Small intestine (tissue), 7 donors: Measurements from ENCODE around the gene DNAJA2. TPM values are rescaled to one million over a fixed set of nuclear protein-coding genes. Genes with fewer than 3 reads are reported as not detected.

ENCODE experiments used
- DNase-seq, 2 donors: peaks; one replicate each; pipeline versions ENCODE4 v3.0.0 to v3.0.0-alpha.2; 2013
- FAIRE-seq: peaks from 2 replicates; lab custom pipeline; 2012; peaks lifted over from hg19 to GRCh38; lab: Jason Lieb, UNC
- H3K27ac ChIP-seq, 3 donors: one replicate each; pipeline ENCODE4 v1.5.1; 2013; ENCODE audit warnings: low read length in 2 of 3, mild to moderate bottlenecking in 2 of 3, control low read depth in 1 of 3, inconsistent platforms in 1 of 3, low read depth in 1 of 3, moderate library complexity in 1 of 3
- H3K27me3 ChIP-seq, 3 donors: one replicate each; pipeline ENCODE4 v1.6.1; 2013; ENCODE audit warnings: low read length in 3 of 3, inconsistent platforms in 1 of 3; ENCODE audit not compliant: control insufficient read depth in 3 of 3, insufficient read depth in 3 of 3
- H3K36me3 ChIP-seq, 3 donors: one replicate each; pipeline ENCODE4 v1.6.1; 2013; ENCODE audit warnings: low read length in 3 of 3, inconsistent platforms in 1 of 3, low read depth in 1 of 3, mild to moderate bottlenecking in 1 of 3, moderate library complexity in 1 of 3; ENCODE audit not compliant: control insufficient read depth in 3 of 3, insufficient read depth in 2 of 3
- H3K4me1 ChIP-seq, 3 donors: one replicate each; pipeline ENCODE4 v1.6.1; 2013; ENCODE audit warnings: low read length in 2 of 3, inconsistent platforms in 1 of 3, low read depth in 1 of 3, mild to moderate bottlenecking in 1 of 3, moderate library complexity in 1 of 3; ENCODE audit not compliant: control insufficient read depth in 3 of 3, insufficient read depth in 2 of 3
- H3K4me3 ChIP-seq, 3 donors: one replicate each; pipeline ENCODE4 v1.5.1; 2013; ENCODE audit warnings: low read length in 3 of 3, control low read depth in 1 of 3, inconsistent platforms in 1 of 3, low read depth in 1 of 3, mild to moderate bottlenecking in 1 of 3, moderate library complexity in 1 of 3
- H3K9me3 ChIP-seq, 2 donors: one replicate each; pipeline ENCODE4 v1.6.1; 2013; ENCODE audit warnings: low read depth in 1 of 2, low read length in 1 of 2; ENCODE audit not compliant: control insufficient read depth in 2 of 2, insufficient read depth in 1 of 2
- WGBS, 3 donors: extraction: QIAGEN DNeasy Blood & Tissue Kit; methylation state at CpG; one replicate each; pipeline ENCODE4 v1.1.7; 2013; 5-methylcytosine and 5-hydroxymethylcytosine counted together
- polyA plus RNA-seq, 4 donors: library from polyadenylated mRNA; stranded (reverse) in 3 of 4; unstranded in 1 of 4; fragments of 200-250 nt in 3 of 4; fragments of 120-200 nt in 1 of 4; gene quantifications; one replicate each; pipeline versions ENCODE4 v1.2.1 to v1.2.3, GENCODE V29; 2013
- donor health status: healthy with polysubstance abuse.
- donor health status: control.
- donor health status: control.
- donor health status: Bipolar disorder and iron deficiency.
- donor health status: healthy.

The DNAJA2 gene
- polyA plus RNA-seq, 4 donors = 33.4 to 46.0 (median 39.4) TPM

GRCh38 chr16:46930861-46931260 is 42.6 kb downstream of the DNAJA2 start:
- FAIRE-seq = no peak
- no peak overlapping the region for H3K4me3 ChIP-seq
- DNase-seq = no peak
- no peak overlapping the region for H3K27ac ChIP-seq
- H3K36me3 ChIP-seq = no peaks in the 10 kb centered on the region
- WGBS, 3 donors = 75 to 90% (median 87%) methylated on average over 8 of the region's 8 CpGs
- no peaks in the 10 kb centered on the region for H3K9me3 ChIP-seq
- H3K27me3 ChIP-seq = peaks cover 0 to 2% (median 0%) of the 10 kb centered on the region in 3 donors
- H3K4me1 ChIP-seq = peaks cover 0 to 2% (median 0%) of the 10 kb centered on the region in 3 donors

DNA sequence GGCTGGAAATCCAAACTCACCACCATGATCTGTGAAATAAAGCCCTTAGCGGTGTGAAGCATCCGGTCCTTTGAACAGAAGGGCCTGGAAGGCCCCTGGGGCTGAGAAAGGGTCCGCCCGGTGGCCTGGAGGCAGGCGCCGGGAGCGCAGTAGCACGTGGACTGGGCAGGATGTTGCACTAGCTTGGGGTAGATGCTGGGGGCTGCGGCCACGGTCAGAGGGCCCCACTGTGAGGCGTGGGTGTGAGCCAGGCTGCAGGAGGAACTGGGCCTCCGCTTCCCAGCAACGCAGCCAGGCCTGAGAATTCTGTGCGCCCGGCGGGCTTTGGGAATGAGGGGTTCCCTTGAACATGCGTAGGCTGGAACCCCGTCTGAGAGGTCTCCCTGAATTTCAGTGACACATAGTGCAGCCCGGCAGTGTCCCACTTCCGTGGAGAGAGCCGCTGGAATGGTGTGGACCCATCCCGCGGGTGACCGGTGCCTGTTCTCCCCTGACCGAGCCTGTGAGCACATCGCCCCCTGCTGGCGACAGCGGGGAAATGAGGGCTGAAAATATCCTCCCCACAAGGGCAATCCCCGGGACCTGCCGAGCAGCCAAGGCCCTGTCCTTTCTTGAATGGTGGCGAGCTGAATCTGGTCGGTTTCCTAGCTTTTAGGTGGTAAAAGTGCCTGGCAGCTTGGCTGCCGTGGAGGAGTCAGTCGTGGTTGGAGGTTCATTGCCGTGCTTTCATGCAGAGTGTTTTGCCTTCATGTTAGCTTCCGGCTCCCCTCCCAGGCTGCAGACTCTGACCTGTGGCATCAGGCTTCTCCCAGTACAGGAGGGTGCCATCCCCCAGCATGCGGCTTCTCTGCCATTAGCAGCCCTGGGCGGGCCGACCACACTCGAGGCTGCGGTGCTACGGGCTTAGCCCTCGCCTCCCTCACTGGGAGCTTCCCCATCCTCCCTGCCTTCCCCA is 43.8 kb downstream of the DNAJA2 start:
- no peak for FAIRE-seq
- Histone ChIP-seq H3K27ac (no peak overlapping the region), H3K9me3 (no peaks in the 10 kb centered on the region), H3K36me3 (peaks cover 0 to 4% (median 2%) of the 10 kb centered on the region in 3 donors), H3K27me3 (peaks cover 0 to 2% (median 0%) of the 10 kb centered on the region in 3 donors), H3K4me1 (peaks cover 0 to 2% (median 0%) of the 10 kb centered on the region in 3 donors), H3K4me3 (no peak overlapping the region)
- 44 to 58% (median 47%) methylated on average over 42 to 43 of the region's 43 CpGs for WGBS, 3 donors
- DNase-seq = peak; percentile 62 to 71

GRCh38 chr16:46928811-46929210 is 44.7 kb downstream of the DNAJA2 start:
- Histone ChIP-seq H3K4me3 (no peak overlapping the region), H3K9me3 (no peaks in the 10 kb centered on the region), H3K27me3 (peaks cover 0 to 2% (median 0%) of the 10 kb centered on the region in 3 donors), H3K27ac (no peak overlapping the region), H3K4me1 (peaks cover 0 to 2% (median 0%) of the 10 kb centered on the region in 3 donors), H3K36me3 (peaks cover 0 to 7% (median 4%) of the 10 kb centered on the region in 3 donors)
- FAIRE-seq (no peak), DNase-seq (no peak)
- WGBS, 3 donors = 86 to 89% (median 86%) methylated on average over 15 of the region's 15 CpGs

DNA sequence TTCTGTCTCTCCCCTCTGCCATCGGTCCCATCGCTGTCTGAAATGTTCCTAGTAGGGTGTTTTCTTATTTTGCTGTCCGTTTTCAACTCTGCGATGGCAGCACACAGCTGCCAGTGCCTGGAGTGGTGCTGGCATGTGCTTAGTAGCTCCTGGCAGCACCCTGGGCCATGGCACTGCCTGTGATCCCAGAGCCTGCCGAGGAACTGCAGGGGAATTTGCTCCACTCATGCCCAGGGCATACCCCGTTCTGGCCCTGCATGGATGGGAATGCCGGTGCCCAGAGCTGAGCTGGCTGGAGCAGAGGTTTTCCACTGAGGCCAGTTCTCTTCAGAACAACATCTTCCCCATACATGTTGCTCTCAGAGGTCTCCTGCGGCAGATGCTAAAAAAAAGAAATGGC is 46.2 kb downstream of the DNAJA2 start:
- FAIRE-seq = no peak
- Histone ChIP-seq H3K4me3 (no peak overlapping the region), H3K9me3 (no peaks in the 10 kb centered on the region), H3K27me3 (no peaks in the 10 kb centered on the region), H3K36me3 (peaks cover 0 to 8% (median 5%) of the 10 kb centered on the region in 3 donors), H3K4me1 (peaks cover 0 to 2% (median 0%) of the 10 kb centered on the region in 3 donors), H3K27ac (no peak overlapping the region)
- DNase-seq = no peak
- 88 to 97% (median 92%) methylated on average over 8 of the region's 8 CpGs for WGBS, 3 donors

GRCh38 chr16:46926470-46927225 is 46.8 kb downstream of the DNAJA2 start:
- DNase-seq (no peak), FAIRE-seq (no peak)
- peaks cover 0 to 10% (median 6%) of the 10 kb centered on the region in 3 donors for H3K36me3 ChIP-seq
- no peak overlapping the region for H3K4me3 ChIP-seq
- H3K27ac ChIP-seq = no peak overlapping the region
- no peaks in the 10 kb centered on the region for H3K9me3 ChIP-seq
- peaks cover 0 to 2% (median 0%) of the 10 kb centered on the region in 3 donors for H3K4me1 ChIP-seq
- 91 to 93% (median 93%) methylated on average over 13 of the region's 13 CpGs for WGBS, 3 donors
- H3K27me3 ChIP-seq = no peaks in the 10 kb centered on the region

- 87 to 94% (median 93%) methylated on average over 6 of the region's 6 CpGs for WGBS, 3 donors
- no peak for FAIRE-seq
Observed at GRCh38 chr16:46924402-46924801, 49.1 kb downstream of the DNAJA2 start.

GRCh38 chr16:46923513-46924295 is 49.8 kb downstream of the DNAJA2 start:
- Histone ChIP-seq H3K4me1 (no peaks in the 10 kb centered on the region), H3K9me3 (no peaks in the 10 kb centered on the region), H3K27me3 (no peaks in the 10 kb centered on the region), H3K27ac (no peak overlapping the region), H3K36me3 (peaks cover 0 to 13% (median 6%) of the 10 kb centered on the region in 3 donors), H3K4me3 (no peak overlapping the region)
- 85 to 91% (median 88%) methylated on average over 19 of the region's 19 CpGs for WGBS, 3 donors
- FAIRE-seq = no peak
- DNase-seq = no peak

More at GRCh38 chr16:46924402-46924801, 49.1 kb downstream of the DNAJA2 start:
- Histone ChIP-seq H3K4me3 (no peak overlapping the region), H3K4me1 (no peaks in the 10 kb centered on the region), H3K9me3 (no peaks in the 10 kb centered on the region), H3K27me3 (no peaks in the 10 kb centered on the region), H3K27ac (no peak overlapping the region), H3K36me3 (peaks cover 0 to 10% (median 6%) of the 10 kb centered on the region in 3 donors)
- no peak for DNase-seq
